Activated T-helper 17 cell treated with anti-CD3 and anti-CD28 coated beads, Interleukin-2, amount 50 U/mL, for 72 hours (primary cell): ENCODE data around the gene YJEFN3. TPM values are rescaled to one million over a fixed set of nuclear protein-coding genes. Genes with fewer than 3 reads are reported as not detected.
A peak's percentile ranks its signal among the peaks of the same experiment; 100 is the strongest.

Experiments used
- ATAC-seq: fragments of 150-1000 bp; cut with Tn5 transposase; replicated peaks from 2 replicates; pipeline ENCODE4 v1.10.0; 2021; ENCODE audit warnings: mild to moderate bottlenecking, moderate library complexity
- H3K27ac Mint-ChIP-seq: one replicate; pipeline ENCODE4 v1.8.0; 2022; ENCODE audit warnings: mixed read lengths
- H3K27me3 Mint-ChIP-seq: one replicate; pipeline ENCODE4 v1.8.0; 2022; ENCODE audit warnings: mixed read lengths
- H3K36me3 Mint-ChIP-seq: one replicate; pipeline ENCODE4 v1.8.0; 2022; ENCODE audit warnings: low read depth, mild to moderate bottlenecking, mixed read lengths
- H3K4me1 Mint-ChIP-seq: one replicate; pipeline ENCODE4 v1.8.0; 2022; ENCODE audit warnings: mixed read lengths
- H3K4me3 Mint-ChIP-seq: one replicate; pipeline ENCODE4 v1.8.0; 2022; ENCODE audit warnings: mild to moderate bottlenecking, mixed read lengths
- H3K9me3 Mint-ChIP-seq: one replicate; pipeline ENCODE4 v1.8.0; 2022; ENCODE audit warnings: mixed read lengths
- total RNA-seq, 2 donors: library from RNA; stranded (reverse); gene quantifications; one replicate each; pipeline ENCODE4 v1.2.3, GENCODE V29; 2022

Gene YJEFN3
- total RNA-seq, 2 donors from 2014 or later = 6.7 to 10.3 TPM

GRCh38 chr19:19491321-19492025, 37.2 kb upstream of the YJEFN3 start:
- H3K4me1 Mint-ChIP-seq = peaks cover 25% of the 10 kb centered on the region
- no peaks in the 10 kb centered on the region for H3K27me3 Mint-ChIP-seq
- no peak overlapping the region for H3K4me3 Mint-ChIP-seq
- peaks cover 53% of the 10 kb centered on the region for H3K36me3 Mint-ChIP-seq
- ATAC-seq = no peak
- H3K27ac Mint-ChIP-seq = no peak overlapping the region
- H3K9me3 Mint-ChIP-seq = no peaks in the 10 kb centered on the region

- H3K27me3 Mint-ChIP-seq = no peaks in the 10 kb centered on the region
- ATAC-seq = no peak
- H3K4me1 Mint-ChIP-seq = peaks cover 25% of the 10 kb centered on the region
- H3K4me3 Mint-ChIP-seq = no peak overlapping the region
- H3K27ac Mint-ChIP-seq = no peak overlapping the region
- H3K36me3 Mint-ChIP-seq = peaks cover 60% of the 10 kb centered on the region
- H3K9me3 Mint-ChIP-seq = no peaks in the 10 kb centered on the region
Measured at GRCh38 chr19:19492026-19492610, 36.6 kb upstream of the YJEFN3 start.

- H3K27me3 Mint-ChIP-seq = no peaks in the 10 kb centered on the region
- H3K27ac Mint-ChIP-seq = no peak overlapping the region
- peaks cover 14% of the 10 kb centered on the region for H3K4me1 Mint-ChIP-seq
- H3K9me3 Mint-ChIP-seq = no peaks in the 10 kb centered on the region
- no peak for ATAC-seq
- peaks cover 76% of the 10 kb centered on the region for H3K36me3 Mint-ChIP-seq
- H3K4me3 Mint-ChIP-seq = no peak overlapping the region
Measured at GRCh38 chr19:19493841-19494546, 34.7 kb upstream of the YJEFN3 start.

- Mint-ChIP-seq H3K27ac (no peak overlapping the region), H3K27me3 (no peaks in the 10 kb centered on the region), H3K4me1 (no peaks in the 10 kb centered on the region), H3K9me3 (no peaks in the 10 kb centered on the region), H3K4me3 (no peak overlapping the region), H3K36me3 (peaks cover 82% of the 10 kb centered on the region)
- ATAC-seq = no peak
Measured at GRCh38 chr19:19495614-19496603, 32.8 kb upstream of the YJEFN3 start.

- H3K27ac Mint-ChIP-seq = no peak overlapping the region
- H3K36me3 Mint-ChIP-seq = peaks cover 91% of the 10 kb centered on the region
- peaks cover 4% of the 10 kb centered on the region for H3K4me1 Mint-ChIP-seq
- no peak for ATAC-seq
- no peak overlapping the region for H3K4me3 Mint-ChIP-seq
- no peaks in the 10 kb centered on the region for H3K27me3 Mint-ChIP-seq
- H3K9me3 Mint-ChIP-seq = no peaks in the 10 kb centered on the region
Measured at GRCh38 chr19:19498255-19498991, 30.3 kb upstream of the YJEFN3 start.

- H3K27ac Mint-ChIP-seq = no peak overlapping the region
- H3K4me3 Mint-ChIP-seq = no peak overlapping the region
- peaks cover 4% of the 10 kb centered on the region for H3K4me1 Mint-ChIP-seq
- no peak for ATAC-seq
- H3K9me3 Mint-ChIP-seq = no peaks in the 10 kb centered on the region
- no peaks in the 10 kb centered on the region for H3K27me3 Mint-ChIP-seq
- H3K36me3 Mint-ChIP-seq = peaks cover 91% of the 10 kb centered on the region
Measured at GRCh38 chr19:19499272-19499995, 29.3 kb upstream of the YJEFN3 start.

DNA sequence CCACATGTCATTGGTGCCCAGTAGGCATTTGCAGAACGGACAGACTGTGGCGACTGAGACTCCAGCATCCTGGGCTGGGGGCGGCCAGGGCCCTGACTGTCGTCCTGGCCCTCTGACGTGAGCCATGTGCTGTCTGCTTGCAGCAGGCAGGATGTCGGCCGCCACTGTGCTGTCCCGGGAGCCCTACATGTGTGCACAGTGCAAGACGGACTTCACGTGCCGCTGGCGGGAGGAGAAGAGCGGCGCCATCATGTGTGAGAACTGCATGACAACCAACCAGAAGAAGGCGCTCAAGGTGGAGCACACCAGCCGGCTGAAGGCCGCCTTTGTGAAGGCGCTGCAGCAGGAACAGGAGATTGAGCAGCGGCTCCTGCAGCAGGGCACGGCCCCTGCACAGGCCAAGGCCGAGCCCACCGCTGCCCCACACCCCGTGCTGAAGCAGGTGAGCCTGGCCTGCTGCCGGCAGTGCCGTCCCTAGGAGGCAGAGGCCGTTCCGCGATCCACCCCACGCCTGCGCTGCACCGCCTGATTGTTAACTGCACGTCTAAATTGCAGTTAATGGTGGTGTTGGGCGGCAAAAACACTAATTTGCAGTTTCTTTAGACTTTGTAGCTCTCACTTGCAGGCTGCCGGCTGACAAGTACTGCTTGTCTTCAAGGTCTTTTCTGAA, 27.6 kb upstream of the YJEFN3 start:
- no peak for ATAC-seq
- Mint-ChIP-seq H3K27me3 (no peaks in the 10 kb centered on the region), H3K4me3 (no peak overlapping the region), H3K27ac (no peak overlapping the region), H3K4me1 (peaks cover 4% of the 10 kb centered on the region), H3K9me3 (no peaks in the 10 kb centered on the region), H3K36me3 (peaks cover 91% of the 10 kb centered on the region)

DNA sequence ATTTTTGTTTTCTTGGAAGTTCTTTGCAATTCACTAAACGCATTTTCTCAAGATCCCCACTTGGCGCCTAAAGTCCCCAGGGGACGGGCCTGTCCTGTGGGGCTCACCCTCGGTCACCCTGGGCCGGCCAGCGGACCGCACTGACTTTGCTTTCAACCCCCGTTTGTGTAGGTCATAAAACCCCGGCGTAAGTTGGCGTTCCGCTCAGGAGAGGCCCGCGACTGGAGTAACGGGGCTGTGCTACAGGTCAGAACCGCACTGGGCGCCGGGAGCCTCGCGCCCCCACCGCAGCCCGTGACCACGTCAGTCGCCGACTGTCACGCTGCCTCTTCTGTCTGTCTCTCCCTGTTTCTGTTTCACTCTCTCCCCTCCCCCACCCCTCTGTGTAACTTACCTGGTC, 26.9 kb upstream of the YJEFN3 start:
- no peak overlapping the region for H3K4me3 Mint-ChIP-seq
- no peak for ATAC-seq
- H3K27me3 Mint-ChIP-seq = no peaks in the 10 kb centered on the region
- H3K4me1 Mint-ChIP-seq = peaks cover 4% of the 10 kb centered on the region
- no peak overlapping the region for H3K27ac Mint-ChIP-seq
- no peaks in the 10 kb centered on the region for H3K9me3 Mint-ChIP-seq
- H3K36me3 Mint-ChIP-seq = peaks cover 91% of the 10 kb centered on the region

DNA sequence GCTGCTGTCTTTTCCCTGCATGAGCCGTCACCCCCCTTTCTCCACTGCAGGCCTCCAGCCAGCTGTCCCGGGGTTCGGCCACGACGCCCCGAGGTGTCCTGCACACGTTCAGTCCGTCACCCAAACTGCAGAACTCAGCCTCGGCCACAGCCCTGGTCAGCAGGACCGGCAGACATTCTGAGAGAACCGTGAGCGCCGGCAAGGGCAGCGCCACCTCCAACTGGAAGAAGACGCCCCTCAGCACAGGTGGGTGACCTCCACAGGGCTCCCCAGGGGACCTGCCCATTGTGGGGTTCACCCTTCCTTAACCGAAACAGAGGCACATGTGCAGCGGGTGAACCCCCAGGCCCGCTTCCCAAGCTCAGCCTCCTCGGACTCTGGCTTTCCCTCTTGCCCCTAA, 26.4 kb upstream of the YJEFN3 start:
- Mint-ChIP-seq H3K27me3 (no peaks in the 10 kb centered on the region), H3K4me3 (no peak overlapping the region), H3K4me1 (peaks cover 4% of the 10 kb centered on the region), H3K36me3 (peaks cover 91% of the 10 kb centered on the region), H3K27ac (no peak overlapping the region), H3K9me3 (no peaks in the 10 kb centered on the region)
- no peak for ATAC-seq

- peak overlapping the region; percentile 41 for H3K27ac Mint-ChIP-seq
- no peak overlapping the region for H3K4me3 Mint-ChIP-seq
- no peak for ATAC-seq
- H3K36me3 Mint-ChIP-seq = peaks cover 92% of the 10 kb centered on the region
- no peaks in the 10 kb centered on the region for H3K27me3 Mint-ChIP-seq
- peaks cover 4% of the 10 kb centered on the region for H3K4me1 Mint-ChIP-seq
- no peaks in the 10 kb centered on the region for H3K9me3 Mint-ChIP-seq
Measured at GRCh38 chr19:19502808-19503602, 25.7 kb upstream of the YJEFN3 start.

- no peaks in the 10 kb centered on the region for H3K9me3 Mint-ChIP-seq
- no peak overlapping the region for H3K4me3 Mint-ChIP-seq
- no peak overlapping the region for H3K27ac Mint-ChIP-seq
- peaks cover 80% of the 10 kb centered on the region for H3K36me3 Mint-ChIP-seq
- H3K4me1 Mint-ChIP-seq = peaks cover 4% of the 10 kb centered on the region
- H3K27me3 Mint-ChIP-seq = no peaks in the 10 kb centered on the region
- ATAC-seq = no peak
Measured at GRCh38 chr19:19504754-19505668, 23.7 kb upstream of the YJEFN3 start.
